CD4-positive, CD25-positive, alpha-beta regulatory T cell (primary cell): ENCODE results near the gene NCAPG2. TPM values are rescaled to one million over a fixed set of nuclear protein-coding genes. Genes with fewer than 3 reads are reported as not detected.
A peak's percentile ranks its signal among the peaks of the same experiment; 100 is the strongest.
"Not testable (repeated sequence)": the region's sequence is repeated elsewhere in the genome, so short reads cannot be mapped to it uniquely, and the experiment has no call there.

Source experiments
- ATAC-seq, 2 donors: fragments of 150-1000 bp; cut with Tn5 transposase; one replicate each; pipeline ENCODE4 v1.10.0; 2021; ENCODE audit warnings: low read depth in 2 of 2, moderate number of reproducible peaks in 2 of 2, moderate library complexity in 1 of 2
- DNase-seq, 3 donors: peaks; one replicate each; pipeline versions ENCODE4 v3.0.0 to v3.0.0-alpha.2; 2012 to 2022; ENCODE audit warnings: mixed read lengths in 1 of 3
- H3K27ac ChIP-seq: one replicate; pipeline ENCODE4 v1.7.0; 2013; ENCODE audit warnings: mild to moderate bottlenecking, low read length; ENCODE audit not compliant: insufficient read depth, poor library complexity, severe bottlenecking
- H3K27me3 ChIP-seq: one replicate; pipeline ENCODE4 v1.7.0; 2013; ENCODE audit warnings: low read length; ENCODE audit not compliant: control insufficient read depth, insufficient read depth
- H3K36me3 ChIP-seq: one replicate; pipeline ENCODE4 v1.7.0; 2013; ENCODE audit warnings: mild to moderate bottlenecking, low read length, moderate library complexity; ENCODE audit not compliant: control insufficient read depth, insufficient read depth
- H3K4me1 ChIP-seq: 2 replicates; pipeline ENCODE4 v1.7.0; 2013; ENCODE audit warnings: mild to moderate bottlenecking, low read length; ENCODE audit not compliant: insufficient read depth, control insufficient read depth, poor library complexity, severe bottlenecking
- H3K4me3 ChIP-seq: one replicate; pipeline ENCODE4 v1.7.0; 2013; ENCODE audit warnings: low read depth, mild to moderate bottlenecking, low read length, moderate library complexity
- H3K9me3 ChIP-seq, 2 experiments: 1 replicate in 1 of 2; 2 replicates in 1 of 2; pipeline ENCODE4 v1.7.0; 2013; ENCODE audit warnings: low read length in 2 of 2, mild to moderate bottlenecking in 1 of 2, moderate library complexity in 1 of 2; ENCODE audit not compliant: control insufficient read depth in 2 of 2
- H3K27ac Mint-ChIP-seq, 3 donors: one replicate each; pipeline ENCODE4 v1.8.0; 2020 to 2022; ENCODE audit warnings: mild to moderate bottlenecking in 3 of 3, mixed read lengths in 3 of 3, moderate library complexity in 2 of 3
- H3K27me3 Mint-ChIP-seq: one replicate; pipeline ENCODE4 v1.8.0; 2022; ENCODE audit warnings: mild to moderate bottlenecking, mixed read lengths
- H3K36me3 Mint-ChIP-seq: one replicate; pipeline ENCODE4 v1.8.0; 2020; ENCODE audit warnings: mixed read lengths
- H3K4me1 Mint-ChIP-seq, 4 donors: one replicate each; pipeline ENCODE4 v1.8.0; 2020 to 2022; ENCODE audit warnings: mixed read lengths in 4 of 4, mild to moderate bottlenecking in 1 of 4
- H3K4me3 Mint-ChIP-seq, 4 donors: one replicate each; pipeline ENCODE4 v1.8.0; 2020 to 2022; ENCODE audit warnings: mild to moderate bottlenecking in 4 of 4, mixed read lengths in 4 of 4, moderate library complexity in 3 of 4
- H3K9me3 Mint-ChIP-seq, 7 donors: one replicate each; pipeline ENCODE4 v1.8.0; 2020 to 2022; ENCODE audit warnings: mixed read lengths in 7 of 7, mild to moderate bottlenecking in 3 of 7, moderate library complexity in 2 of 7
- polyA plus RNA-seq, 4 donors: library from polyadenylated mRNA; unstranded; fragments of 300-500 nt; fragmentation: Illumina TruSeq; gene quantifications; one replicate each; pipeline ENCODE4 v1.2.3, GENCODE V29; 2021
- total RNA-seq: library from RNA; stranded (reverse); gene quantifications from one replicate; pipeline ENCODE4 v1.2.3, GENCODE V29; 2022

Gene NCAPG2
- total and polyA plus RNA-seq, 5 donors from 2014 or later = 2.7 to 10.6 (median 4.4) TPM

- H3K27me3 Mint-ChIP-seq = peaks cover 22% of the 10 kb centered on the region
- Histone ChIP-seq H3K9me3 (no peaks in the 10 kb centered on the region), H3K4me1 (no peaks in the 10 kb centered on the region), H3K27me3 (peaks cover 4% of the 10 kb centered on the region), H3K27ac (no peak overlapping the region), H3K4me3 (no peak overlapping the region), H3K36me3 (no peaks in the 10 kb centered on the region)
- peaks cover 0 to 4% (median 0%) of the 10 kb centered on the region in 7 donors for H3K9me3 Mint-ChIP-seq
- DNase-seq (no peak), ATAC-seq (no peak)
- peaks cover 0 to 5% (median 0%) of the 10 kb centered on the region in 4 donors for H3K4me1 Mint-ChIP-seq
- no peaks in the 10 kb centered on the region for H3K36me3 Mint-ChIP-seq
- no peak overlapping the region for H3K4me3 Mint-ChIP-seq
- H3K27ac Mint-ChIP-seq = no peak overlapping the region
Measured at GRCh38 chr7:158716802-158717201, 12.2 kb upstream of the NCAPG2 start.

- no peaks in the 10 kb centered on the region for H3K9me3 ChIP-seq
- H3K4me3 ChIP-seq = no peak overlapping the region
- H3K27me3 ChIP-seq = no peaks in the 10 kb centered on the region
- H3K4me1 Mint-ChIP-seq = peaks cover 5 to 22% (median 11%) of the 10 kb centered on the region in 4 donors
- H3K36me3 Mint-ChIP-seq = no peaks in the 10 kb centered on the region
- H3K4me1 ChIP-seq = peaks cover 3% of the 10 kb centered on the region
- no peak overlapping the region for H3K27ac Mint-ChIP-seq
- ATAC-seq = peak; percentile 48 to 52
- peak in 2 of 3 donors; percentile 33 to 77 for DNase-seq
- H3K4me3 Mint-ChIP-seq = peak overlapping the region in 1 of 4 donors; percentile 81
- H3K27ac ChIP-seq = no peak overlapping the region
- peaks cover 0 to 4% (median 0%) of the 10 kb centered on the region in 7 donors for H3K9me3 Mint-ChIP-seq
- H3K36me3 ChIP-seq = no peaks in the 10 kb centered on the region
- H3K27me3 Mint-ChIP-seq = peaks cover 5% of the 10 kb centered on the region
Measured at GRCh38 chr7:158710651-158711102, 6.1 kb upstream of the NCAPG2 start.

- Histone ChIP-seq H3K27ac (no peak overlapping the region), H3K27me3 (no peaks in the 10 kb centered on the region), H3K9me3 (no peaks in the 10 kb centered on the region), H3K4me1 (peaks cover 20% of the 10 kb centered on the region), H3K36me3 (no peaks in the 10 kb centered on the region), H3K4me3 (no peak overlapping the region)
- Mint-ChIP-seq H3K9me3 (peaks cover 0 to 4% (median 0%) of the 10 kb centered on the region in 7 donors), H3K36me3 (no peaks in the 10 kb centered on the region), H3K4me1 (peaks cover 9 to 40% (median 24%) of the 10 kb centered on the region in 4 donors), H3K27me3 (peaks cover 5% of the 10 kb centered on the region), H3K27ac (no peak overlapping the region), H3K4me3 (peak overlapping the region in 1 of 4 donors; percentile 79)
- DNase-seq (no peak), ATAC-seq (no peak)
Measured at GRCh38 chr7:158707610-158708009, 3.0 kb upstream of the NCAPG2 start.

- peaks cover 0 to 2% (median 0%) of the 10 kb centered on the region in 7 donors for H3K9me3 Mint-ChIP-seq
- no peaks in the 10 kb centered on the region for H3K9me3 ChIP-seq
- no peaks in the 10 kb centered on the region for H3K27me3 ChIP-seq
- no peak overlapping the region for H3K4me3 ChIP-seq
- peak overlapping the region; percentile 74 to 99 (median 90) for H3K4me3 Mint-ChIP-seq
- no peak overlapping the region for H3K27ac ChIP-seq
- H3K36me3 Mint-ChIP-seq = no peaks in the 10 kb centered on the region
- peaks cover 9 to 38% (median 25%) of the 10 kb centered on the region in 4 donors for H3K4me1 Mint-ChIP-seq
- peaks cover 20% of the 10 kb centered on the region for H3K4me1 ChIP-seq
- H3K27me3 Mint-ChIP-seq = peaks cover 5% of the 10 kb centered on the region
- ATAC-seq (no peak), DNase-seq (no peak)
- H3K27ac Mint-ChIP-seq = peak overlapping the region in 2 of 3 donors; percentile 33 to 46
- no peaks in the 10 kb centered on the region for H3K36me3 ChIP-seq
Measured at GRCh38 chr7:158706710-158707590, 2.3 kb upstream of the NCAPG2 start.

- peaks cover 2% of the 10 kb centered on the region for H3K36me3 Mint-ChIP-seq
- no peaks in the 10 kb centered on the region for H3K36me3 ChIP-seq
- no peak for DNase-seq
- no peak overlapping the region for H3K27ac ChIP-seq
- H3K4me1 Mint-ChIP-seq = peaks cover 12 to 45% (median 31%) of the 10 kb centered on the region in 4 donors
- H3K27me3 Mint-ChIP-seq = peaks cover 5% of the 10 kb centered on the region
- H3K27ac Mint-ChIP-seq = peak overlapping the region in 2 of 3 donors; percentile 33 to 46
- H3K27me3 ChIP-seq = no peaks in the 10 kb centered on the region
- H3K4me3 ChIP-seq = no peak overlapping the region
- peaks cover 20% of the 10 kb centered on the region for H3K4me1 ChIP-seq
- peaks cover 0 to 2% (median 0%) of the 10 kb centered on the region in 7 donors for H3K9me3 Mint-ChIP-seq
- ATAC-seq = no peak
- H3K4me3 Mint-ChIP-seq = peak overlapping the region; percentile 74 to 99 (median 90)
- no peaks in the 10 kb centered on the region for H3K9me3 ChIP-seq
Measured at GRCh38 chr7:158706273-158706704, 1.7 kb upstream of the NCAPG2 start.

GRCh38 chr7:158705234-158705850, 738 bp upstream of the NCAPG2 start:
- Histone ChIP-seq H3K36me3 (no peaks in the 10 kb centered on the region), H3K27me3 (no peaks in the 10 kb centered on the region), H3K4me3 (peak overlapping the region; percentile 78), H3K9me3 (no peaks in the 10 kb centered on the region), H3K4me1 (peaks cover 20% of the 10 kb centered on the region), H3K27ac (peak overlapping the region; percentile 80)
- Mint-ChIP-seq H3K9me3 (no peaks in the 10 kb centered on the region), H3K27me3 (peaks cover 5% of the 10 kb centered on the region), H3K4me1 (peaks cover 9 to 53% (median 30%) of the 10 kb centered on the region in 4 donors), H3K36me3 (peaks cover 6% of the 10 kb centered on the region), H3K4me3 (peak overlapping the region; percentile 87 to 99 (median 94)), H3K27ac (peak overlapping the region; percentile 15 to 63 (median 48))
- ATAC-seq (no peak), DNase-seq (peak in 1 of 3 donors; percentile 31)

GRCh38 chr7:158703679-158704523, 703 bp downstream of the NCAPG2 start:
- ATAC-seq, H3K27me3 Mint-ChIP-seq: not testable (repeated sequence)

More at GRCh38 chr7:158703679-158704523, 703 bp downstream of the NCAPG2 start:
- H3K36me3 Mint-ChIP-seq, DNase-seq, H3K36me3 ChIP-seq, H3K27me3 ChIP-seq, H3K9me3 ChIP-seq, H3K9me3 Mint-ChIP-seq: not testable (repeated sequence)
- Mint-ChIP-seq H3K4me1 (peaks cover 12 to 66% (median 36%) of the 10 kb centered on the region in 4 donors), H3K4me3 (peak overlapping the region; percentile 87 to 97 (median 92)), H3K27ac (peak overlapping the region in 2 of 3 donors; percentile 14 to 72)
- peaks cover 20% of the 10 kb centered on the region for H3K4me1 ChIP-seq
- peak overlapping the region; percentile 80 for H3K27ac ChIP-seq
- H3K4me3 ChIP-seq = peak overlapping the region; percentile 51
